ENCODE results near the gene PAMR1.

The PAMR1 gene

GRCh38 chr11:35394941-35395340 lies 130.5 kb downstream of the PAMR1 start:
- FAIRE-seq: no peak

- no peak for FAIRE-seq
Observed at GRCh38 chr11:35393098-35393497, 132.3 kb downstream of the PAMR1 start.

GRCh38 chr11:35391922-35392688 lies 133.3 kb downstream of the PAMR1 start:
- no peak for FAIRE-seq

GRCh38 chr11:35390737-35391682 lies 134.4 kb downstream of the PAMR1 start:
- FAIRE-seq: no peak

- FAIRE-seq: no peak
Observed at GRCh38 chr11:35389897-35390465, 135.4 kb downstream of the PAMR1 start.

GRCh38 chr11:35389112-35389511 lies 136.3 kb downstream of the PAMR1 start:
- FAIRE-seq: no peak

GRCh38 chr11:35388061-35388460 lies 137.4 kb downstream of the PAMR1 start:
- FAIRE-seq: no peak

GRCh38 chr11:35387111-35387982 lies 138.1 kb downstream of the PAMR1 start:
- FAIRE-seq: no peak

- FAIRE-seq: no peak
Observed at GRCh38 chr11:35383953-35384352, 141.5 kb downstream of the PAMR1 start.

Data from colon (tissue), 2 donors.